Endodermal cell (in vitro differentiated cells): Measurements from ENCODE around the gene COMMD6. TPM values are rescaled to one million over a fixed set of nuclear protein-coding genes. Genes with fewer than 3 reads are reported as not detected.
"Not testable (repeated sequence)": the region's sequence is repeated elsewhere in the genome, so short reads cannot be mapped to it uniquely, and the experiment has no call there.

ENCODE experiments used
- DNase-seq: peaks from one replicate; pipeline ENCODE4 v3.0.0-alpha.2; 2017
- H3K27ac ChIP-seq: 2 replicates; pipeline ENCODE4 v1.5.1; 2013; ENCODE audit warnings: mild to moderate bottlenecking, low read depth, low read length, moderate library complexity
- H3K27me3 ChIP-seq: 2 replicates; pipeline ENCODE4 v1.6.1; 2013; ENCODE audit warnings: mild to moderate bottlenecking, low read length, moderate library complexity; ENCODE audit not compliant: insufficient read depth, control insufficient read depth, poor library complexity, severe bottlenecking
- H3K36me3 ChIP-seq: 2 replicates; pipeline ENCODE4 v1.7.0; 2013; ENCODE audit warnings: mild to moderate bottlenecking, low read length, moderate library complexity; ENCODE audit not compliant: control insufficient read depth, insufficient read depth
- H3K4me1 ChIP-seq: one replicate; pipeline ENCODE4 v1.7.0; 2013; ENCODE audit warnings: low read length; ENCODE audit not compliant: control insufficient read depth, insufficient read depth
- H3K4me3 ChIP-seq: 2 replicates; pipeline ENCODE4 v1.5.1; 2013; ENCODE audit warnings: mild to moderate bottlenecking, low read length, moderate library complexity
- H3K9ac ChIP-seq: 2 replicates; pipeline ENCODE4 v1.6.1; 2013; ENCODE audit warnings: mild to moderate bottlenecking, low read length, moderate library complexity; ENCODE audit not compliant: poor library complexity, severe bottlenecking; ENCODE audit errors: extremely low read depth
- H3K9me3 ChIP-seq: 2 replicates; pipeline ENCODE4 v1.6.1; 2013; ENCODE audit warnings: mild to moderate bottlenecking, low read length, moderate library complexity; ENCODE audit not compliant: control insufficient read depth
- H3K27ac Mint-ChIP-seq: 2 replicates; pipeline ENCODE4 v1.8.0; 2020; ENCODE audit warnings: mixed read lengths
- H3K27me3 Mint-ChIP-seq: 2 replicates; pipeline ENCODE4 v1.8.0; 2021; ENCODE audit warnings: mild to moderate bottlenecking, mixed read lengths; ENCODE audit not compliant: insufficient read depth
- H3K36me3 Mint-ChIP-seq: 2 replicates; pipeline ENCODE4 v1.8.0; 2020; ENCODE audit warnings: low read depth, mixed read lengths
- H3K4me1 Mint-ChIP-seq: 2 replicates; pipeline ENCODE4 v1.8.0; 2020; ENCODE audit warnings: mixed read lengths
- H3K4me3 Mint-ChIP-seq: 2 replicates; pipeline ENCODE4 v1.8.0; 2020; ENCODE audit warnings: mild to moderate bottlenecking, moderate library complexity, mixed read lengths
- H3K9me3 Mint-ChIP-seq: 2 replicates; pipeline ENCODE4 v1.8.0; 2020; ENCODE audit warnings: mild to moderate bottlenecking, mixed read lengths
- CTCF ChIP-seq: fragments of 200-600 bp; sonication (generic); conservative IDR thresholded peaks from 2 replicates; pipeline ENCODE4 v1.5.0; 2021; ENCODE audit warnings: antibody characterized with exemption, mild to moderate bottlenecking
- WGBS, 2 experiments: methylation state at CpG; one replicate each; pipeline versions ENCODE4 v1.1.5 to v1.1.7; 2013; ENCODE audit warnings: missing lambda C conversion rate in 2 of 2, mixed read lengths in 1 of 2; ENCODE audit not compliant: insufficient coverage in 1 of 2, insufficient read length in 1 of 2; 5-methylcytosine and 5-hydroxymethylcytosine counted together
- total RNA-seq, 2 donors: library from RNA; stranded (reverse); fragmentation: NEBNext Ultra II Directional in 1 of 2; extraction: Animal tissue kit (Norgen Biotek cat#: 25700) in 1 of 2; gene quantifications; 2 replicates in 1 of 2; 3 replicates in 1 of 2; pipeline ENCODE4 v1.2.1, GENCODE V29; 2021

The COMMD6 gene
- total RNA-seq, 2 donors from 2014 or later = 119 to 128 TPM

- TF ChIP-seq CTCF = no peak
- Histone ChIP-seq H3K4me1 (no peaks in the 10 kb centered on the region), H3K27ac (no peak overlapping the region), H3K36me3 (peaks cover 16% of the 10 kb centered on the region), H3K9me3 (no peaks in the 10 kb centered on the region), H3K4me3 (peak overlapping the region; percentile 95), H3K27me3 (no peaks in the 10 kb centered on the region), H3K9ac (peak overlapping the region; percentile 84)
- peaks cover 6% of the 10 kb centered on the region for H3K36me3 Mint-ChIP-seq
- peak overlapping the region; percentile 89 for H3K4me3 Mint-ChIP-seq
- WGBS, 2 experiments = 0 to 7% methylated on average over 7 to 10 of the region's 10 CpGs
- H3K9me3 Mint-ChIP-seq = no peaks in the 10 kb centered on the region
- H3K27ac Mint-ChIP-seq = peak overlapping the region; percentile 99
- DNase-seq = no peak
- peaks cover 4% of the 10 kb centered on the region for H3K27me3 Mint-ChIP-seq
- peaks cover 8% of the 10 kb centered on the region for H3K4me1 Mint-ChIP-seq
These were observed 12.5 kb upstream of the COMMD6 start for GRCh38 chr13:75550159-75550567.

- peak; percentile 99 for DNase-seq
- Histone ChIP-seq H3K4me3 (peak within 1 kb of the TSS; percentile 95), H3K4me1 (no peaks in the 10 kb centered on the region), H3K27me3 (no peaks in the 10 kb centered on the region), H3K9ac (peak within 1 kb of the TSS; percentile 84), H3K27ac (peak within 1 kb of the TSS; percentile 94), H3K36me3 (peaks cover 10% of the 10 kb centered on the region), H3K9me3 (no peaks in the 10 kb centered on the region)
- no peaks in the 10 kb centered on the region for H3K9me3 Mint-ChIP-seq
- H3K27ac Mint-ChIP-seq = peak within 1 kb of the TSS; percentile 99
- peaks cover 3% of the 10 kb centered on the region for H3K36me3 Mint-ChIP-seq
- peak within 1 kb of the TSS; percentile 89 for H3K4me3 Mint-ChIP-seq
- peak; percentile 93 for TF ChIP-seq CTCF
- peaks cover 4% of the 10 kb centered on the region for H3K27me3 Mint-ChIP-seq
- peaks cover 8% of the 10 kb centered on the region for H3K4me1 Mint-ChIP-seq
- 0 to 1% methylated on average over 38 to 74 of the region's 74 CpGs for WGBS, 2 experiments
These were observed 11.9 kb upstream of the COMMD6 start, which contains the start of gene UCHL3 for GRCh38 chr13:75549262-75550158. Gene UCHL3 (plus strand): TSS chr13:75549791. CDS start chr13:75549821, 30 bp downstream.

GRCh38 chr13:75547917-75548316 is 10.3 kb upstream of the COMMD6 start:
- no peak overlapping the region for H3K27ac ChIP-seq
- H3K4me3 Mint-ChIP-seq = no peak overlapping the region
- TF ChIP-seq CTCF = no peak
- H3K9me3 ChIP-seq = no peaks in the 10 kb centered on the region
- peaks cover 4% of the 10 kb centered on the region for H3K27me3 Mint-ChIP-seq
- no peak overlapping the region for H3K27ac Mint-ChIP-seq
- H3K4me1 Mint-ChIP-seq = peaks cover 8% of the 10 kb centered on the region
- no peaks in the 10 kb centered on the region for H3K36me3 Mint-ChIP-seq
- WGBS, 2 experiments = 97 to 100% methylated on average over 3 of the region's 3 CpGs
- no peak for DNase-seq
- no peak overlapping the region for H3K4me3 ChIP-seq
- no peak overlapping the region for H3K9ac ChIP-seq
- no peaks in the 10 kb centered on the region for H3K9me3 Mint-ChIP-seq
- no peaks in the 10 kb centered on the region for H3K4me1 ChIP-seq
- no peaks in the 10 kb centered on the region for H3K36me3 ChIP-seq
- H3K27me3 ChIP-seq = no peaks in the 10 kb centered on the region

GRCh38 chr13:75545386-75545785 is 7.7 kb upstream of the COMMD6 start:
- not testable (repeated sequence) for H3K27me3 Mint-ChIP-seq, H3K4me1 ChIP-seq, H3K9me3 ChIP-seq, H3K4me3 Mint-ChIP-seq, H3K9ac ChIP-seq, H3K27ac ChIP-seq, H3K27me3 ChIP-seq, DNase-seq, H3K36me3 Mint-ChIP-seq, H3K4me3 ChIP-seq, H3K4me1 Mint-ChIP-seq, H3K36me3 ChIP-seq, H3K27ac Mint-ChIP-seq, H3K9me3 Mint-ChIP-seq
- 86 to 91% methylated on average over 10 to 14 of the region's 14 CpGs for WGBS, 2 experiments
